Choroid plexus epithelial cell (primary cell): ENCODE data around the gene IRX3.
"Not testable (repeated sequence)": the region's sequence is repeated elsewhere in the genome, so short reads cannot be mapped to it uniquely, and the experiment has no call there.

Source experiments
- DNase-seq: peaks from one replicate; pipeline ENCODE4 v3.0.0-alpha.2; 2010; ENCODE audit warnings: low read depth
- H3K4me3 ChIP-seq: 2 replicates; pipeline ENCODE4 v1.5.1; 2011; ENCODE audit warnings: low read depth, mild to moderate bottlenecking, control low read depth, low read length, moderate library complexity
- TF ChIP-seq, protein P1 (sequence below): conservative IDR thresholded peaks from 2 replicates; pipeline ENCODE4 v1.5.1; 2011; ENCODE audit warnings: low read depth, mild to moderate bottlenecking, control low read depth, inconsistent platforms, low read length, moderate library complexity

IRX3 gene

DNA sequence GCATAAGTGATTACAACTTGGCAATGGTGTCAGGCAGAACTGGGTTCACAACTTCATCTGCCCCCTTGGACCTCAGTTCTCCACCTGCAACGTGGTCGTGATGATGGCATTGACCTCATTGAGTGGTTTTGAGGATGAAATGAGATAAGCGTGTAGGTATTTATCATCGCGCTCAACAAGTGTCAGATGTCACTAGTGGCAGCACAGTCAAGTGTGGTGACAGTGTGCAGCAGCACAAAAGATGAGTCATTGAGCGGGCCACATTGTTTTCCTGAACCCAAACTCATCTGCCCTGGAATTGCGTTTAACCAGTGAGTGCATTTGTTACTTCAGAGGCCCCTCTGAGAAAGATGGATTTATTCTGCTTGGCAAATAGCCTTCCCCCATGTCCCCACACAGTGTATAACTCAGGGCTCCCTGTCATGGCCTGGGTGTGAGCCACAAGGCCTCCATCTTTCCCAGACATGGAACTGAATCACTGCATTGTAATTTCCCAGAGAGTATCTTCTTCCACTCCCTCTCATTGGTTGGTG lies 20.9 kb downstream of the IRX3 start:
- TF ChIP-seq, protein P1, sequence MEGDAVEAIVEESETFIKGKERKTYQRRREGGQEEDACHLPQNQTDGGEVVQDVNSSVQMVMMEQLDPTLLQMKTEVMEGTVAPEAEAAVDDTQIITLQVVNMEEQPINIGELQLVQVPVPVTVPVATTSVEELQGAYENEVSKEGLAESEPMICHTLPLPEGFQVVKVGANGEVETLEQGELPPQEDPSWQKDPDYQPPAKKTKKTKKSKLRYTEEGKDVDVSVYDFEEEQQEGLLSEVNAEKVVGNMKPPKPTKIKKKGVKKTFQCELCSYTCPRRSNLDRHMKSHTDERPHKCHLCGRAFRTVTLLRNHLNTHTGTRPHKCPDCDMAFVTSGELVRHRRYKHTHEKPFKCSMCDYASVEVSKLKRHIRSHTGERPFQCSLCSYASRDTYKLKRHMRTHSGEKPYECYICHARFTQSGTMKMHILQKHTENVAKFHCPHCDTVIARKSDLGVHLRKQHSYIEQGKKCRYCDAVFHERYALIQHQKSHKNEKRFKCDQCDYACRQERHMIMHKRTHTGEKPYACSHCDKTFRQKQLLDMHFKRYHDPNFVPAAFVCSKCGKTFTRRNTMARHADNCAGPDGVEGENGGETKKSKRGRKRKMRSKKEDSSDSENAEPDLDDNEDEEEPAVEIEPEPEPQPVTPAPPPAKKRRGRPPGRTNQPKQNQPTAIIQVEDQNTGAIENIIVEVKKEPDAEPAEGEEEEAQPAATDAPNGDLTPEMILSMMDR, result no peak
- no peak overlapping the region for H3K4me3 ChIP-seq
- no peak for DNase-seq

DNA sequence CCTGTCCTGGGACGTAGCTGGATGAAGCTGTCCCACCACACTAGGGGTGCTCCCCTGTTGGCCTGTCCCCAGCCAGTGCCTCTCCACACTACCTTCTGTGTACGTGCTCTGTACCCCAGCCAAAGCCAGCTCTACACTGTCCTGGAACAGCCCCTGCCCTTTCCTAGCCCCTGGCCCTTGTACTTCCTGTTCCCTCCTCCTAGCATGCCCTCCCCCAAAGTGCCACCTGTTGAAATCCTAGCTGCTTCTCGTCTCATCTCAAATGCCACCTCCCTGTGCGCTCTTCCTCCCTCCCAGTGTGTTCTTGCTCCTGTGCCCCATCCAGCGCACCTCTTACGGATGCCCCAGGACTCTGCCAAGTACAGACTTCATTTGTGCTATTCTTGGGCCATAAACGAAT lies 33.5 kb downstream of the IRX3 start:
- TF ChIP-seq, protein P1, result no peak
- DNase-seq, result no peak
- H3K4me3 ChIP-seq, result no peak overlapping the region

DNA sequence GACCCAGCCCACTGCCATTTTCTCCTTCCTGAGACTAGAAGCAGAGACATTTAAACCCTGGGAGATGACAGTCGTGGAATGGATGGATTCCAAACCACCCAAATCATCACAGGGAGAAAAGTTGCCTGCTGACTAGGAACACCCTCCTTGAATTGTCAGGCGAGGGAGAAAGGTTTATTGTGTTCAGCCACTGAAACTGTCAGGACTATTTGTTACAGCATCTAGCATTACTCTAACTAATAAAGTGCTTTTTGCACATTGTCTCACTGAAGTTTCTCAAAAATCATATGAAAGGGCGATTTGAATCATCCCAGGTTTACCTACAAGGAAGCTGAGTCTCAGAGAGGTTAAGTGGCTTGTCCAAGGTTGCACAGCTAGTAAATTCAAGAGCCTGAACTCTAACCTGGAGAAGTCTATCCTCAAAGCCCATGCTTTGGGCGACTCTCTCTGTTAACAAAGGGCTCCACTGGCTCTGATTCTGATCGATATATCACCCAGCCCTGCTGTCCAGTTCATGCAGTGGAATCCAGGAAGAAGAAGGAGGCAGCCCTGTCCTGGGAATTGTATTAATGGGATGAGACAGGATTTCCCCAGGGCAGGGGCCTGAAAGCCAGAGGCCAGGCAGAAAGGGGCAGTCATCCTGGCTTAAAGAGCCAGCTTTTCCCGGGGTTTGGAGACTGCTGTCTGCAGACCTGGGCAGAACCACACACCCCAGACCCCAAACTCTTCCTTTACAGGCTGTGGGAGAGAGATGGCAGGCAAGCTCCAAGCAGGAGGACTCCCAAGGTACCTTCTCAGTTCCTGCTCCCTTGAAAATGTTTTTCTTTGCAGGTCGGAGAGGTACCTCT lies 37.5 kb downstream of the IRX3 start:
- TF ChIP-seq, protein P1, result no peak
- no peak for DNase-seq
- H3K4me3 ChIP-seq, result no peak overlapping the region

DNA sequence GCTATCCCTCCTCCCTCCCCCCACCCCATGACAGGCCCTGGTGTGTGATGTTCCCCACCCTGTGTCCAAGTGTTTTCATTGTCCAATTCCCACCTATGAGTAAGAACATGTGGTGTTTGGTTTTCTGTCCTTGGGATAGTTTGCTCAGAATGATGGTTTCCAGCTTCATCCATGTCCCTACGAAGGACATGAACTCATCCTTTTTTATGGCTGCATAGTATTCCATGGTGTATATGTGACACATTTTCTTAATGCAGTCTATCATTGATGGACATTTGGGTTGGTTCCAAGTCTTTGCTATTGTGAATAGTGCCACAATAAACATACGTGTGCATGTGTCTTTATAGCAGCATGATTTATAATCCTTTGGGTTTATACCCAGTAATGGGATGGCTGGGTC lies 38.9 kb downstream of the IRX3 start:
- DNase-seq, H3K4me3 ChIP-seq: not testable (repeated sequence)

DNA sequence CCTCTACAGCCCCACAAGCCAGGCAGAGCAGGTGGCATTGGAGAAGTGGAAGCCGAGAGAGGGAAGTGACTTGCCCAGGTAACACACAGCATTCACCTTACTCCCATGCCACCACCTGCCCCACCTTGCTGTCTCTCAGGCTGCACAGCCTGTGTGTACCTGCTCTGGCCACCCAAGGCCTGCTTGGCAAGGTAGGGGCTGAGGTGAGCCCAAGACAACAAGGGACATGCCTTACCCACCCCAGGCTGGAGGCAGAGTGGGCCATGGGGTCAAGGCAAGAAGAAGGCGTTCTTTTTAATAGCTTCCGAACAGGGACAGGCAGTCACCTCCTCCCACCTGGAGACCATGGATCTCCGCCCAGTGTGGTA lies 40.1 kb downstream of the IRX3 start:
- no peak overlapping the region for H3K4me3 ChIP-seq
- DNase-seq, result no peak
- TF ChIP-seq, protein P1, result no peak

DNA sequence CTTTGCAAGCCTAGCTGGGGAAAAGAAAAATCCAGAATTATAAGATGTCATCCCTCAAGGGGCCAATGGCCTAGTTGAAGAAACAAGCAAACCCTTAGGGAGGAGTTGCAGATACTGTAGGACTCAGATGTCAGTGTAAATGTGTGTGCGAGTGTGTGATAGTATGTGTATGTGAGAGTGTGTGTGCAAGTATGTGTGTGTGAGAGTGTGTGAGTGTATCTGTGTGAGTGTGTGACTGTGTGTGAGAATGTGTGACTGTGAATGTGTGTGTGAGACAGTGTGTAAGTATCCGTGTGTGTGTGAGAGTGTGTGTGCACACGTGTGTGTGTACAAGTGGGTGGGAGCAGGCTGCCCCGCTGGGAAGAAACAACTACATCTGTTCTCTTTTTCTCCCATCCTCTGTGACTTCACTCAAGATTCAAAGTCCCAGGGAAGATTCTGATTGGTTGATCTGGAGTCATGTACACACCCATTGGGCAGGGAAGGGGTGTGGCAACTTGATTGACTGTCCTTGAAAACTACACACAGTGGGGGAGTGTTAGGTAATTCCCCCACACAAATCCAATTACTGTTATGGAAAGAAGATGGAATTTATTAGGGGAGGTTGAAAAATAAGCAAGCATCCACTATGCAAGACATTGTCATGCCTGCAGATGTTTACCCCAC lies 40.7 kb downstream of the IRX3 start:
- no peak overlapping the region for H3K4me3 ChIP-seq
- TF ChIP-seq, protein P1, result no peak
- no peak for DNase-seq

DNA sequence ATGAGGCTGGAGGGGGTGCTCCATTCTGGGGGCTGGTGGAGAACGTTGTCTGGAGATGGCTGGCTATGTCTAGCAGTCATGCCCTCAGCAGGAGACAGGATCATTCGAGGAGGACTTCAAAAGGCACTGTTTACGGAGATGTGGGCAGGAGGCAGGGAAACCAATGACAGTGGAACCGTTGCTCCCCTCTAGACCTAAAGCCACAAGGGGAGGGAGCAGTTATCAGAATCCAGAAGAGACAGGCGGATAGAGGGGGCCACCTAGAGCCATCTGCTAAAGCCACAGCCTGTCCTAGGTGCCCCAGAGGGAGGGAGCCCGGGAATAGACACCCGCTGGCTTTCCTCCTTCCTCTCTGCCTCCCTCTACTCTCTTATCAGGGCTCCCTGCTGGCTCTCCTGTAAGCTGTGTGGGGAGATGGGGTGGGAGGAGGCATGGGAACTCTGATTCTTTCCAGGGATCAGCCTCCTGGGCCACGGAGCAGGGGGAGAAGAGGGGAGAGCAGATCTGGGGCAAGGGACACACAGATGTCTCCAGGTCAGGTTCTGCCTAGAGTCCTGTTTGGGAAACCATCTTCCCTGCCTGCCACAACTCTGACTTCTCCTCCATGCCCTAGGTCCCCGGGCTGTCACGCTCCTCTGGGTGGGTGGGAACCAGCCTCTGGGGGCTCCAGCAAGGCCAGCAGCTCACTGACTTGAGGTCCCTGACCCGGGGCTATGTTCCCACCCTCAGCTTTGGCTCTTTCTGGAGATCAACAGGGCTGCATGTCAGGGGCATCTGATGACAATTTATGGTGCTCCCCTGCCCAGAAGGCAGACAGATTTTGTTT lies 42.3 kb downstream of the IRX3 start:
- DNase-seq, result peak; percentile 35
- TF ChIP-seq, protein P1, result peak; percentile 12
- H3K4me3 ChIP-seq, result no peak overlapping the region
